ENCODE measurements around the gene FCGR3B. TPM values are rescaled to one million over a fixed set of nuclear protein-coding genes. Genes with fewer than 3 reads are reported as not detected.
"Not testable (repeated sequence)": the region's sequence is repeated elsewhere in the genome, so short reads cannot be mapped to it uniquely, and the experiment has no call there.

The FCGR3B gene
- total RNA-seq, 1 donor from 2014 or later: not detected

DNA sequence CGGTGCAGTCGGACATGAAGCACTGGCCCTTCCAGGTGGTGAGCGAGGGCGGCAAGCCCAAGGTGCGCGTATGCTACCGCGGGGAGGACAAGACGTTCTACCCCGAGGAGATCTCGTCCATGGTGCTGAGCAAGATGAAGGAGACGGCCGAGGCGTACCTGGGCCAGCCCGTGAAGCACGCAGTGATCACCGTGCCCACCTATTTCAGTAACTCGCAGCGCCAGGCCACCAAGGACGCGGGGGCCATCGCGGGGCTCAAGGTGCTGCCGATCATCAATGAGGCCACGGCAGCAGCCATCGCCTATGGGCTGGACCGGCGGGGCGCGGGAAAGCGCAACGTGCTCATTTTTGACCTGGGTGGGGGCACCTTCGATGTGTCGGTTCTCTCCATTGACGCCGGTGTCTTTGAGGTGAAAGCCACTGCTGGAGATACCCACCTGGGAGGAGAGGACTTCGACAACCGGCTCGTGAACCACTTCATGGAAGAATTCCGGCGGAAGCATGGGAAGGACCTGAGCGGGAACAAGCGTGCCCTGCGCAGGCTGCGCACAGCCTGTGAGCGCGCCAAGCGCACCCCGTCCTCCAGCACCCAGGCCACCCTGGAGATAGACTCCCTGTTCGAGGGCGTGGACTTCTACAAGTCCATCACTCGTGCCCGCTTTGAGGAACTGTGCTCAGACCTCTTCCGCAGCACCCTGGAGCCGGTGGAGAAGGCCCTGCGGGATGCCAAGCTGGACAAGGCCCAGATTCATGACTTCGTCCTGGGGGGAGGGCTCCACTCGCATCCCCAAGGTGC lies 24.2 kb downstream of the FCGR3B start:
- DNase-seq (ENCODE audit: low read depth in 2 of 2): not testable (repeated sequence)

- DNase-seq (ENCODE audit: low read depth in 2 of 2): not testable (repeated sequence)
These were observed 25.0 kb downstream of the FCGR3B start for GRCh38 chr1:161605762-161606540.

- DNase-seq (ENCODE audit: low read depth in 2 of 2): not testable (repeated sequence)
These were observed 26.0 kb downstream of the FCGR3B start for GRCh38 chr1:161605024-161605423.

DNA sequence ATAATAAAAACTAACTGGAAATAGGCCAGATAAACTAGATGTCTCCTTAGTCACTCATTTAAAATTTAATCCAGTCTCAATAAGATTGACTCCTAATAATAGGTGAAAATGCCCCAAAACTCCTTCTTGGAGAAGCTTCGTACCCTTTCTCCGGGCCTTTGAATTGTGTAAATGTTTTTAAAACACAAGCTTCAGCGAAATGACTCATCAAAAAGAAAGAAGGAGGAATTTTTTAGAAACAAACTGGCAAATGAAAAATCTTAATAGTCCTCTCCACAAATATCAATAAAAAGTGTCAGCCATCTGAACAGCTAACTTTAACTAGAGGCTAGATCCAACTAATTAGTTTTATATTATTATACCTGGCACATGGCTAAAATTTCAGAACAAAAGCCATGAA lies 33.9 kb downstream of the FCGR3B start:
- not testable (repeated sequence) for DNase-seq (ENCODE audit: low read depth in 2 of 2)

DNA sequence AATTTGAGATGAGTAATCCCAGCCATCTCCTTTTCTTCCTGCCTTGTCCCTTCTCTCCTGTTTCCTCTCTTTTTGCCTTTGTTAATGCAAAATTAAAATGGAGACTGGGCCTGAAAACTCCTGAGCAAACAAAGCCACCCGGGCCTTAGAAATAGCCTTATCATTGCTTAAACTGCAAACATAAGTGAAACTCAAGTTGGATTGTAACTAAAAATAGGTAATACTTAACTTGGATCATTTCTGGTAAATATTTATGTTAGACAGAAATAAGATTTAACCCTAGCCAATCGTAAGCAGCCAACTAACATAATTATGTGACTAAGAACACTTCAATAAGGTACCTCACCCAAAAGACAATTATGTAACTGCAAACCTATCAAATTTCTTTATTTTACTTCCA lies 35.4 kb downstream of the FCGR3B start:
- not testable (repeated sequence) for DNase-seq (ENCODE audit: low read depth in 2 of 2)

GRCh38 chr1:161595173-161595572 lies 35.8 kb downstream of the FCGR3B start:
- not testable (repeated sequence) for DNase-seq (ENCODE audit: low read depth in 2 of 2)

- DNase-seq (ENCODE audit: low read depth in 2 of 2): not testable (repeated sequence)
These were observed 36.5 kb downstream of the FCGR3B start for GRCh38 chr1:161594269-161594984.

DNA sequence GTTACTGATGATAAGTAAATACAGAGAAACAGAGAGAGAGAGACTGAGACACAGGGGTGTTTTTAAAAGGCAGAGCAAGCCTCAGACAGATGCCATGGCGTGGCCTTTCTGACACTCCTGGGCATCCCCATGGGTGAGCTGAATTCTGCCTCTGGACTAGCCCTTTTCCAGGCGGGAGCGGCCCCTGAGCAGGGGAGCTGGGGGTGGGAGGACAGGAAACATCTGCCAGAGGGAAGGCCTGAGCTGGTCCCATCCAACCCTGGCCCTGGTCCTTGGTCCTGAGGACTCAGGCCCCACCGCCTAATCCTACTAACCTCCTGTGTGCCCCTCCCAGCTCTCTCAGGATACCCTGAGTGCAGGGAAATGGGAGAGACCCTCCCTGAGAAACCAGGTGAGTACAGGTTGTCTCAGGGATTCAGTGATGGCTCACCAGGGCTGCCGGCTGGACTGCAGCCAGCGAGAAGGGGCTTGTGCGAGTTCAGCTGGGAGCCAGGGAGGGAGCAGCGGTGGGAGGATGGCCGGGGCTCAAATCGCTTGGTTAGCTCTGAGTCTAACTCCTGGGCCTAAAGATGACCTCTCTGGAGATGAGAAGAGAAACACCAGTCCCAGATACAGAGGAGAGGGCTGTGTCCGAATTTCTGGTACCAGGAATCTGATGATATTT lies 37.8 kb downstream of the FCGR3B start:
- DNase-seq (ENCODE audit: low read depth in 2 of 2): not testable (repeated sequence)

GRCh38 chr1:161592586-161592985 lies 38.4 kb downstream of the FCGR3B start:
- not testable (repeated sequence) for DNase-seq (ENCODE audit: low read depth in 2 of 2)

DNA sequence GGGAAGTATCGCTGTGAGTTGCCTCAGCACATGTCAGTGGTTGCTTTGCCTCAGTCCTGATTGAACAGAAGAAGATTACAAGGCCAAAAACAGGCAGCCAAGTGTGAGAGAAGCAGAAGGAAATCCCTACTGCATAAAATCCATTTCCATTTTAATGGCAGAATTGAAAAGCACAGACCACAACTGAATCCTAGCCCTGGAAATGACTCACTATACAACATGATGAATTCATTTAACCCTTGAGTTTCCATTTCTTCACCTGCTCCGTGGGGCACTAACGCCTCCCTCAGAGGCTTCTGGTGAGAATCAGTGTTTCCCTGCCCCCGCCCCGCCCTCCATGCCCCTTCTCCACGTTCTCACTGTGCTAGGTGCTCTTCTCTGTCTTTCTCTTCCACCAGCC lies 41.1 kb downstream of the FCGR3B start:
- DNase-seq (ENCODE audit: low read depth in 2 of 2): not testable (repeated sequence)

GRCh38 chr1:161589365-161589764 lies 41.6 kb downstream of the FCGR3B start:
- DNase-seq (ENCODE audit: low read depth in 2 of 2): not testable (repeated sequence)

GRCh38 chr1:161588596-161588995 lies 42.4 kb downstream of the FCGR3B start:
- not testable (repeated sequence) for DNase-seq (ENCODE audit: low read depth in 2 of 2)

- DNase-seq (ENCODE audit: low read depth in 2 of 2): not testable (repeated sequence)
These were observed 48.1 kb downstream of the FCGR3B start for GRCh38 chr1:161582882-161583281.

DNA sequence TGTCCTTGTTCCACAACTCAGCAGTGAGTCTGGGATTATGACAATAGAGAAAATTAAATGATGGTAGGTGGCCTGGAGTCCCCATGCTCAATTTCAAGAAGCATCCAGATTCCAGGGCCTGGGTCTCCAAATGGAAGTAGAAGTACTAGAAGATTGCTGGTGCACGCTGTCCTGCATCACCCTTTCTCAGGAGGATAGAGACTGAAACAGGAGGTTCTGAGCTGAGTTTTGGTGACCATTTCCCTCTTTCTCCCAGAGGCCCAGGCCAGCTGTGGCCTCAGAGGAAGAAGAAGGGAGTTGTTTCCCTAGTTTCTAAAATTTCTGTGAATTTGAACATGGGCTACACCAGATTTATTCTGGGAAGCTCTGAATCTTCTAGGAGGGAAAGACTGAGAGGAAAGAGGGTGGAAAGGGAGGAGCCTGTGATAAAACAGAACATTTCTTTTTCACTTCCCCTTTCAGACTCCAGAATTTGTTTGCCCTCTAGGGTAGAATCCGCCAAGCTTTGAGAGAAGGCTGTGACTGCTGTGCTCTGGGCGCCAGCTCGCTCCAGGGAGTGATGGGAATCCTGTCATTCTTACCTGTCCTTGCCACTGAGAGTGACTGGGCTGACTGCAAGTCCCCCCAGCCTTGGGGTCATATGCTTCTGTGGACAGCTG lies 50.0 kb downstream of the FCGR3B start:
- not testable (repeated sequence) for DNase-seq (ENCODE audit: low read depth in 2 of 2)

DNA sequence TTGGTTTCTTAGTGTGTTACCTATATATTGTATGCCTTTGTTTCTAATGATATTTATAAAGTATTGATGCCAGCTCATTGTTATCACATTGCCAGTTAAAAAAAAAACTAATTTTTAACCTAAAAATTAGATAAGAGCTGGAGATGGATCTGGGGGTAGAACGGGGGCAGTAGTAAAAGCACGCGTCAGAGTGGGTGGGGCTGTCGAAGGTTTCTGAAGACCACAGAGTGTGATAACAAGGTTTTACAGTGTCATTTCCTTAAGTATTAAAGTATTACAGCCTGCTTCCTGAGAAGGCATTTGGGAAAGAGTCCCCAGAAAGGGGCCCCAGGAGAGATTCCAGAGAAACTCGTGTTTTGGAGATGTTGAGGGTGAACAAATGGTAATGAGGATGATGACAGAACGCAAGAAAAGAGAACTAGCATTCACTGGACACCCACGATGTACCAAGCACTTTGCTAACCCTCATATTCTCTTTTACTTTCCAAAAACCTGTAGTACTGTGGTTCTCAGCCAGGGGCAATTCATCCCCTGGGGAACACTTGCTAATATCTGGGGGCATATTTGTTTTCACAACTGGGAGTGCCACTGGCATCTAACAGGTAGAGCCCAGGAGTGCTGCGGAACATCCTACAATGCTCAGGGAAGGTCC lies 51.0 kb downstream of the FCGR3B start:
- DNase-seq (ENCODE audit: low read depth in 2 of 2): not testable (repeated sequence)

DNA sequence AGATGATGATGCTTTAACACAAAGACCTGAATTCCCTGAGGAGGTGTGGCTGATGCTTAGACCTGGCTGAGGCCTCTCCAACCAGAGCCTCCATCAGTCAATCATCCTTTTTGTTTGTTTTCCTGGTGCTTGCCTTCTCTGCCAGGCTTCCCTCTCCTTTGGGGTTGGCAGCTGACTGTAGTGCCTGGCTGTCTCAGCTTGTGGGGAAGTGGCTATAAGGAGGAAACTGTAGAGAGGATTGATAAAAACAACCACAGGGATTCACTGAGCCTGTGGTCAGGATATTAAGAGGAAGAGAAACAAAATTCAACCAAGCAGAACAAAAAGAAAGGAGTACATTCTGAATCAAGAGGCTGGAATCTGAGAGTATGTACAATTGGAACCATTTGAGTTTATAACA lies 54.3 kb downstream of the FCGR3B start:
- not testable (repeated sequence) for DNase-seq (ENCODE audit: low read depth in 2 of 2)

All from dermis microvascular lymphatic vessel endothelial cell (primary cell).